Sigmoid colon (tissue), 7 donors: Measurements from ENCODE around the gene C5orf15. TPM values are rescaled to one million over a fixed set of nuclear protein-coding genes. Genes with fewer than 3 reads are reported as not detected.
"Not testable (repeated sequence)": the region's sequence is repeated elsewhere in the genome, so short reads cannot be mapped to it uniquely, and the experiment has no call there.

Experiments
- DNase-seq: peaks from one replicate; pipeline ENCODE4 v3.0.0-alpha.2; 2019
- H3K27ac ChIP-seq, 4 donors: fragments of 200-600 bp; sonication (generic); one replicate each; pipeline ENCODE4 v1.5.1; 2016 to 2019; ENCODE audit warnings: mild to moderate bottlenecking in 1 of 4
- H3K27me3 ChIP-seq, 3 donors: fragments of 200-600 bp; sonication (generic); one replicate each; pipeline ENCODE4 v1.5.1; 2019; ENCODE audit warnings: mild to moderate bottlenecking in 1 of 3
- H3K36me3 ChIP-seq, 4 donors: fragments of 200-600 bp; sonication (generic); one replicate each; pipeline ENCODE4 v1.5.1; 2016 to 2019
- H3K4me1 ChIP-seq, 4 donors: fragments of 200-600 bp; sonication (generic); one replicate each; pipeline ENCODE4 v1.5.1; 2017 to 2019
- H3K4me3 ChIP-seq, 4 donors: fragments of 200-600 bp; sonication (generic); one replicate each; pipeline ENCODE4 v1.5.1; 2017 to 2019; ENCODE audit warnings: mild to moderate bottlenecking in 2 of 4, moderate library complexity in 1 of 4
- H3K9me3 ChIP-seq, 4 donors: fragments of 200-600 bp in 3 of 4; sonication (generic) in 3 of 4; one replicate each; pipeline versions ENCODE4 v1.5.1 to v1.6.1; 2013 to 2019
- EP300 ChIP-seq, 4 donors: sonication (generic); formaldehyde crosslinking; IDR thresholded peaks; one replicate each; pipeline ENCODE4 v1.6.1; 2017; ENCODE audit warnings: antibody characterized with exemption in 4 of 4
- POLR2A ChIP-seq, 2 donors: fragments of 450-650 bp; IDR thresholded peaks; one replicate each; pipeline ENCODE4 v1.6.1; 2016; ENCODE audit warnings: antibody characterized with exemption in 2 of 2, mild to moderate bottlenecking in 2 of 2, moderate library complexity in 2 of 2
- POLR2AphosphoS5 ChIP-seq, 4 donors: sonication (generic); formaldehyde crosslinking; IDR thresholded peaks; one replicate each; pipeline ENCODE4 v1.6.1; 2017; ENCODE audit warnings: antibody characterized with exemption in 4 of 4
- WGBS, 2 donors: extraction: QIAGEN DNeasy Blood & Tissue Kit; methylation state at CpG; one replicate each; pipeline ENCODE4 v1.1.7; 2013; 5-methylcytosine and 5-hydroxymethylcytosine counted together
- intact Hi-C: fragments of 100-400 bp; cut with DNase I; formaldehyde crosslinking; loops from one replicate; pipeline ENCODE4 v1.15.1; 2023
- polyA plus RNA-seq, 3 donors: library from polyadenylated mRNA; stranded (reverse); fragments of 200-250 nt; gene quantifications; one replicate each; pipeline ENCODE4 v1.2.3, GENCODE V29; 2013
- total RNA-seq, 4 donors: library from RNA; depleted of rRNA; stranded (reverse); fragments of >200 nt; gene quantifications; one replicate each; pipeline ENCODE4 v1.1.0, GENCODE V29; 2016
- TF ChIP-seq, protein P1 (sequence below), 4 experiments: fragments of 450-650 bp in 3 of 4; fragments of 200-600 bp in 1 of 4; IDR thresholded peaks; one replicate each; pipeline ENCODE4 v1.5.1; 2016 to 2019; ENCODE audit warnings: antibody characterized with exemption in 4 of 4, mild to moderate bottlenecking in 3 of 4, moderate library complexity in 2 of 4
- donor health status: healthy with polysubstance abuse.
- donor health status: Bipolar disorder and iron deficiency.
- donor health status: healthy.

Gene C5orf15
- total and polyA plus RNA-seq, 7 donors, result 6.6 to 38.5 (median 26.0) TPM

- Histone ChIP-seq H3K9me3 (no peaks in the 10 kb centered on the region), H3K4me1 (no peaks in the 10 kb centered on the region), H3K27ac (no peak overlapping the region), H3K36me3 (no peaks in the 10 kb centered on the region), H3K27me3 (no peaks in the 10 kb centered on the region), H3K4me3 (no peak overlapping the region)
- intact Hi-C loops, result no loop called here
- WGBS, 2 donors, result 89 to 98% methylated on average over 3 of the region's 3 CpGs
- no peak for DNase-seq
- TF ChIP-seq, protein P1, sequence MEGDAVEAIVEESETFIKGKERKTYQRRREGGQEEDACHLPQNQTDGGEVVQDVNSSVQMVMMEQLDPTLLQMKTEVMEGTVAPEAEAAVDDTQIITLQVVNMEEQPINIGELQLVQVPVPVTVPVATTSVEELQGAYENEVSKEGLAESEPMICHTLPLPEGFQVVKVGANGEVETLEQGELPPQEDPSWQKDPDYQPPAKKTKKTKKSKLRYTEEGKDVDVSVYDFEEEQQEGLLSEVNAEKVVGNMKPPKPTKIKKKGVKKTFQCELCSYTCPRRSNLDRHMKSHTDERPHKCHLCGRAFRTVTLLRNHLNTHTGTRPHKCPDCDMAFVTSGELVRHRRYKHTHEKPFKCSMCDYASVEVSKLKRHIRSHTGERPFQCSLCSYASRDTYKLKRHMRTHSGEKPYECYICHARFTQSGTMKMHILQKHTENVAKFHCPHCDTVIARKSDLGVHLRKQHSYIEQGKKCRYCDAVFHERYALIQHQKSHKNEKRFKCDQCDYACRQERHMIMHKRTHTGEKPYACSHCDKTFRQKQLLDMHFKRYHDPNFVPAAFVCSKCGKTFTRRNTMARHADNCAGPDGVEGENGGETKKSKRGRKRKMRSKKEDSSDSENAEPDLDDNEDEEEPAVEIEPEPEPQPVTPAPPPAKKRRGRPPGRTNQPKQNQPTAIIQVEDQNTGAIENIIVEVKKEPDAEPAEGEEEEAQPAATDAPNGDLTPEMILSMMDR (IDR thresholded peaks at IDR 0.05), result no peak
- TF ChIP-seq EP300 (IDR thresholded peaks at IDR 0.05), result no peak
- no peak for TF ChIP-seq POLR2AphosphoS5 (IDR thresholded peaks at IDR 0.05)
- TF ChIP-seq POLR2A (IDR thresholded peaks at IDR 0.05), result no peak
These were observed 28.8 kb downstream of the C5orf15 start for GRCh38 chr5:133939668-133940067.

DNA sequence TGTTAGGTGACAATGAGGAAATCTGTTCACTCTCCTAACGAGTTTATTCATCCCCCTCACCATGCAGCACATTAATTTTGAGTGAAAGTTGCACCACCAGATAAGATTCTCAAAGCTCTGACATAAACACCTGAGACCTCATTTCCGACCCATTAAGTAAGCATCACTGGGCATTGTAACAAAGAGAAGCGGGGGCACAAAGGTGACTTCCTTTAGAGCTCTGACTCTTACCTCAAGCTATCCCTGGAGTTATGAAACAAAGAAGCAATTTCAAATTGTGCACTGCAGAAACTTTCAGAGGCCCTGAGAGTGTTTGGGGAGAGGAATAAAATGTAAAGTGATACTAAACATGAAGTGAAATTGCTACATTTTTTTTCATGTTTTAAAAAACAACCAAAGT is 29.5 kb downstream of the C5orf15 start:
- no peaks in the 10 kb centered on the region for H3K27me3 ChIP-seq
- no peaks in the 10 kb centered on the region for H3K36me3 ChIP-seq
- DNase-seq, result no peak
- WGBS, 2 donors, result 63 to 71% methylated on average over 3 of the region's 3 CpGs
- H3K27ac ChIP-seq, result no peak overlapping the region
- H3K9me3 ChIP-seq, result no peaks in the 10 kb centered on the region
- intact Hi-C loops, result no loop called here
- H3K4me1 ChIP-seq, result no peaks in the 10 kb centered on the region
- TF ChIP-seq POLR2AphosphoS5 (IDR thresholded peaks at IDR 0.05) (no peak), POLR2A (IDR thresholded peaks at IDR 0.05) (no peak), EP300 (IDR thresholded peaks at IDR 0.05) (no peak)
- TF ChIP-seq, protein P1 (IDR thresholded peaks at IDR 0.05), result no peak
- no peak overlapping the region for H3K4me3 ChIP-seq

DNA sequence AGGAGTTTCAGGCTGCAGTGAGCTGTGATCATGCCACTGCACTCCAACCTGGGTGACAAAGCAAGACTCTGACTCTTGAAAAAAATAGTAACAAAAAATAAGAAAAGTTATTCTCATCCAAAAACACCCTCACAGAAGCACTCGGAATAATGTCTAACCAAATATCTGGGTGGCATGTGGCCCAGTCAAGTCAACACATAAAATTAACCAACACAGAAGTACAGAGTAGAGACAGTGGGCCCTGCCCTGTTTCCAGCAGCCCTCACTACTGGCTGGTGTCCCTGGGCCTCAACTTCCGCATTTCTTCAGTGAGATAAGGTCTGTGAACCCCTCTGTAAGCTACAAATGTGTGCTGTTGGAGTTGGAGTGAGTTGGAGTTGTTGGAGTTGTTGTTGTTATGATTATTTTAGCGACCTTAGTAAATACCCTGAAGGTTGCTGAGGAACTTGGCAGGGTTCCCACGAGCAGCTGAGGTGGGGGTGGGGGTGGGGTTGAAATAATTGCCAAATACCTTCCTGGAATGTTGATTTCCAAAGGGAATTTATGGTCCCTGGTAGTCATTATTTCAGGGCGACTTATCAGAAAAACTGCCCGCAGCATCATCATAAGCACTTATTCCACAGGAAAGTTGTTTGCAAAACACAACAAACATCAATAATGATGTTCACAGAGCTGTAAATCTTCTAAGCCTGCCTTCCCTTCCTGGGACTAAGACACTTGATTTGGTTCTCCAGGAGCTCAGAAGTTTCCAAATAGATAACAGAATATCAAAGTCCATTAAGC is 30.2 kb downstream of the C5orf15 start:
- Histone ChIP-seq H3K36me3 (no peaks in the 10 kb centered on the region), H3K27ac (no peak overlapping the region), H3K27me3 (no peaks in the 10 kb centered on the region), H3K4me1 (no peaks in the 10 kb centered on the region), H3K4me3 (no peak overlapping the region), H3K9me3 (no peaks in the 10 kb centered on the region)
- 43 to 65% methylated on average over 6 of the region's 6 CpGs for WGBS, 2 donors
- TF ChIP-seq POLR2AphosphoS5 (IDR thresholded peaks at IDR 0.05) (no peak), POLR2A (IDR thresholded peaks at IDR 0.05) (no peak), EP300 (IDR thresholded peaks at IDR 0.05) (no peak)
- TF ChIP-seq, protein P1 (IDR thresholded peaks at IDR 0.05), result no peak
- intact Hi-C loops, result no loop called here
- DNase-seq, result no peak

- H3K27me3 ChIP-seq, H3K4me3 ChIP-seq, intact Hi-C loops, H3K27ac ChIP-seq, H3K36me3 ChIP-seq, H3K9me3 ChIP-seq, DNase-seq, H3K4me1 ChIP-seq: not testable (repeated sequence)
- WGBS, 2 donors, result 93 to 94% methylated on average over 3 of the region's 3 CpGs
These were observed 30.8 kb downstream of the C5orf15 start for GRCh38 chr5:133937628-133938027.

- Histone ChIP-seq H3K9me3 (no peaks in the 10 kb centered on the region), H3K27me3 (no peaks in the 10 kb centered on the region), H3K4me1 (no peaks in the 10 kb centered on the region), H3K27ac (no peak overlapping the region), H3K36me3 (no peaks in the 10 kb centered on the region), H3K4me3 (no peak overlapping the region)
- 69 to 70% methylated on average over 3 of the region's 3 CpGs for WGBS, 2 donors
- no peak for DNase-seq
- intact Hi-C loops, result no loop called here
- no peak for TF ChIP-seq POLR2AphosphoS5 (IDR thresholded peaks at IDR 0.05)
- TF ChIP-seq EP300 (IDR thresholded peaks at IDR 0.05), result no peak
- TF ChIP-seq, protein P1 (IDR thresholded peaks at IDR 0.05), result no peak
- TF ChIP-seq POLR2A (IDR thresholded peaks at IDR 0.05), result no peak
These were observed 31.8 kb downstream of the C5orf15 start for GRCh38 chr5:133936651-133937015.

DNA sequence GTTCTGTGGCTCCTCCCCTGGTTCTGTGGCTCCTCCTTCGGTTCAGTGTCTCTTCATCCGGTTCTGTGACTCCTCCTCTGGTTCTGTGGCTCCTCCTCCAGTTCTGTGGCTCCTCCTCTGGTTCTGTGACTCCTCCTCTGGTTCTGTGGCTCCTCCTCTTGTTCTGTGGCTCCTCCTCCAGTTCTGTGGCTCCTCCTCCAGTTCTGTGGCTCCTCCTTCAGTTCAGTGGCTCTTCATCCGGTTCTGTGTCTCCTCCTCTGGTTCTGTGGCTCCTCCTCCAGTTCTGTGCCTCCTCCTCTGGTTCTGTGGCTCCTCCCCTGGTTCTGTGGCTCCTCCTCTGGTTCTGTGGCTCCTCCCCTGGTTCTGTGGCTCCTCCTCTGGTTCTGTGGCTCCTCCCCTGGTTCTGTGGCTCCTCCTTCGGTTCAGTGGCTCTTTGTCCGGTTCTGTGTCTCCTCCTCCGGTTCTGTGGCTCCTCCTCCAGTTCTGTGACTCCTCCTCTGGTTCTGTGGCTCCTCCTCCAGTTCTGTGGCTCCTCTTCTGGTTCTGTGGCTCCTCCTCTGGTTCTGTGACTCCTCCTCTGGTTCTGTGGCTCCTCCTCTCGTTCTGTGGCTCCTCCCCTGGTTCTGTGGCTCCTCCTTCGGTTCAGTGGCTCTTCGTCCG is 32.3 kb downstream of the C5orf15 start:
- H3K9me3 ChIP-seq, H3K4me1 ChIP-seq, DNase-seq, H3K27ac ChIP-seq, intact Hi-C loops, H3K36me3 ChIP-seq, H3K27me3 ChIP-seq, H3K4me3 ChIP-seq: not testable (repeated sequence)
- 89 to 90% methylated on average over 10 of the region's 10 CpGs for WGBS, 2 donors
